H1 (cell line): ENCODE results near the gene RAD51B. TPM values are rescaled to one million over a fixed set of nuclear protein-coding genes. Genes with fewer than 3 reads are reported as not detected.
A peak's percentile ranks its signal among the peaks of the same experiment; 100 is the strongest.

Source experiments
- CTCF ChIA-PET: fragments of 300-600 bp; sonication (Branson Sonifier 250); formaldehyde crosslinking; loops from one replicate; lab custom pipeline; 2021; ENCODE audit not compliant: partially characterized antibody; lab: Charles Lee
- POLR2A ChIA-PET: fragments of 300-600 bp; sonication (Branson Sonifier 250); formaldehyde crosslinking; loops from one replicate; lab custom pipeline; 2021; ENCODE audit warnings: inconsistent platforms; ENCODE audit not compliant: partially characterized antibody; lab: Charles Lee
- DNase-seq, 2 experiments: peaks; one replicate each; pipeline versions ENCODE4 v3.0.0 to v3.0.0-alpha.2; 2010 to 2022; ENCODE audit warnings: low spot score in 2 of 2, low read depth in 1 of 2, mixed read lengths in 1 of 2
- FAIRE-seq: peaks from 2 replicates; lab custom pipeline; 2011; peaks lifted over from hg19 to GRCh38; lab: Jason Lieb, UNC
- H2AFZ ChIP-seq: 2 replicates; pipeline ENCODE4 v1.8.1; 2012; ENCODE audit warnings: low read length, inconsistent platforms
- H2AK5ac ChIP-seq: 2 replicates; pipeline ENCODE4 v1.6.1; 2013; ENCODE audit warnings: low read depth, low read length
- H2BK120ac ChIP-seq: replicated peaks from 2 replicates; pipeline ENCODE3; 2013; ENCODE audit warnings: low read depth, low read length, inconsistent platforms
- H2BK12ac ChIP-seq: 2 replicates; pipeline ENCODE4 v1.6.1; 2013; ENCODE audit warnings: low read depth, low read length
- H2BK15ac ChIP-seq: 2 replicates; pipeline ENCODE4 v1.6.1; 2013; ENCODE audit warnings: low read length
- H2BK20ac ChIP-seq: 2 replicates; pipeline ENCODE4 v1.6.1; 2013; ENCODE audit warnings: low read length
- H2BK5ac ChIP-seq: 2 replicates; pipeline ENCODE4 v1.6.1; 2013; ENCODE audit warnings: low read depth, low read length
- H3K14ac ChIP-seq: 2 replicates; pipeline ENCODE4 v1.6.1; 2013; ENCODE audit warnings: inconsistent platforms; ENCODE audit not compliant: insufficient read length
- H3K18ac ChIP-seq: 2 replicates; pipeline ENCODE4 v1.6.1; 2013; ENCODE audit warnings: low read length; ENCODE audit errors: extremely low read depth
- H3K23ac ChIP-seq: 2 replicates; pipeline ENCODE4 v1.6.1; 2013; ENCODE audit warnings: inconsistent platforms; ENCODE audit not compliant: insufficient read length
- H3K23me2 ChIP-seq: 2 replicates; pipeline ENCODE4 v1.6.1; 2013; ENCODE audit warnings: low read depth, low read length
- H3K27ac ChIP-seq: 2 replicates; pipeline ENCODE4 v1.6.1; 2011; ENCODE audit warnings: low read depth, low read length, inconsistent platforms
- H3K27me3 ChIP-seq, 4 experiments: replicated peaks in 1 of 4; 1 replicate in 1 of 4; 2 replicates in 3 of 4; pipeline versions ENCODE4 v1.6.1 to v1.8.1; 2011 to 2013; ENCODE audit warnings: low read length in 3 of 4, mild to moderate bottlenecking in 3 of 4, inconsistent platforms in 2 of 4, mixed read lengths in 2 of 4, moderate library complexity in 1 of 4; ENCODE audit not compliant: control insufficient read depth in 3 of 4, insufficient read depth in 3 of 4; ENCODE audit errors: extremely low read depth in 1 of 4
- H3K36me3 ChIP-seq, 4 experiments: 2 replicates each; pipeline versions ENCODE4 v1.6.1 to v1.8.1; 2011 to 2013; ENCODE audit warnings: mild to moderate bottlenecking in 4 of 4, low read length in 3 of 4, moderate library complexity in 2 of 4, control low read depth in 1 of 4, inconsistent platforms in 1 of 4; ENCODE audit not compliant: insufficient read depth in 4 of 4, control insufficient read depth in 2 of 4
- H3K4ac ChIP-seq: replicated peaks from 2 replicates; pipeline ENCODE3; 2013; ENCODE audit warnings: low read length, low read depth, mixed read lengths, inconsistent platforms; ENCODE audit not compliant: insufficient read length
- H3K4me1 ChIP-seq, 4 experiments: replicated peaks in 1 of 4; 1 replicate in 1 of 4; 2 replicates in 3 of 4; pipeline versions ENCODE4 v1.6.1 to v1.8.1; 2011 to 2013; ENCODE audit warnings: low read length in 3 of 4, inconsistent platforms in 2 of 4, mixed read lengths in 1 of 4; ENCODE audit not compliant: insufficient read depth in 4 of 4, control insufficient read depth in 3 of 4
- H3K4me2 ChIP-seq, 2 experiments: 2 replicates each; pipeline versions ENCODE4 v1.6.1 to v1.8.1; 2011 to 2013; ENCODE audit warnings: low read depth in 2 of 2, low read length in 2 of 2, control low read depth in 1 of 2, inconsistent platforms in 1 of 2, mild to moderate bottlenecking in 1 of 2; ENCODE audit not compliant: insufficient read depth in 1 of 2
- H3K4me3 ChIP-seq, 4 experiments: fragments of 200-600, 300-600 bp in 1 of 4; sonication (generic), shearing (Covaris generic), sonication (Bioruptor Twin) in 1 of 4; 2 replicates each; pipeline versions ENCODE4 v1.5.1 to v1.8.1; 2011 to 2016; ENCODE audit warnings: low read length in 4 of 4, low read depth in 3 of 4, control low read depth in 2 of 4, inconsistent platforms in 2 of 4, mild to moderate bottlenecking in 2 of 4, mixed read lengths in 1 of 4, moderate library complexity in 1 of 4; ENCODE audit not compliant: insufficient read depth in 2 of 4; ENCODE audit errors: extremely low read depth in 1 of 4
- H3K56ac ChIP-seq: replicated peaks from 2 replicates; pipeline ENCODE3; 2013; ENCODE audit warnings: low read depth, mild to moderate bottlenecking, mixed read lengths, low read length, inconsistent platforms; ENCODE audit not compliant: insufficient read length
- H3K79me1 ChIP-seq: 2 replicates; pipeline ENCODE4 v1.6.1; 2013; ENCODE audit warnings: low read depth, low read length, control low read depth
- H3K79me2 ChIP-seq, 2 experiments: 2 replicates each; pipeline versions ENCODE4 v1.6.1 to v1.8.1; 2012 to 2013; ENCODE audit warnings: low read length in 2 of 2, mild to moderate bottlenecking in 2 of 2, inconsistent platforms in 1 of 2; ENCODE audit not compliant: insufficient read depth in 2 of 2, control insufficient read depth in 1 of 2
- H3K9ac ChIP-seq, 4 experiments: replicated peaks in 1 of 4; 1 replicate in 1 of 4; 2 replicates in 3 of 4; pipeline versions ENCODE4 v1.6.1 to v1.8.1; 2011 to 2013; ENCODE audit warnings: low read depth in 3 of 4, low read length in 3 of 4, control low read depth in 2 of 4, mild to moderate bottlenecking in 2 of 4, moderate library complexity in 2 of 4, inconsistent platforms in 1 of 4; ENCODE audit errors: extremely low read depth in 1 of 4
- H3K9me3 ChIP-seq, 2 experiments: 2 replicates each; pipeline versions ENCODE4 v1.6.1 to v1.8.1; 2012 to 2013; ENCODE audit warnings: mild to moderate bottlenecking in 2 of 2, moderate library complexity in 2 of 2, control low read depth in 1 of 2, inconsistent platforms in 1 of 2, low read depth in 1 of 2, low read length in 1 of 2, mixed read lengths in 1 of 2; ENCODE audit not compliant: insufficient read depth in 2 of 2
- H4K20me1 ChIP-seq, 2 experiments: replicated peaks in 1 of 2; 2 replicates each; pipeline versions ENCODE3 to v1.8.1; 2011 to 2013; ENCODE audit warnings: inconsistent platforms in 2 of 2, low read length in 2 of 2, mild to moderate bottlenecking in 1 of 2; ENCODE audit not compliant: insufficient read depth in 2 of 2, control insufficient read depth in 1 of 2
- H4K5ac ChIP-seq: 2 replicates; pipeline ENCODE4 v1.6.1; 2013; ENCODE audit warnings: low read length, low read depth, mixed read lengths, inconsistent platforms; ENCODE audit not compliant: insufficient read length
- H4K8ac ChIP-seq: 2 replicates; pipeline ENCODE4 v1.8.0; 2013; ENCODE audit warnings: mild to moderate bottlenecking, moderate library complexity, low read length, inconsistent platforms; ENCODE audit not compliant: insufficient read depth; ENCODE audit errors: extremely low read depth
- H4K91ac ChIP-seq: replicated peaks from 2 replicates; pipeline ENCODE3; 2013; ENCODE audit warnings: low read length, mixed read lengths, inconsistent platforms; ENCODE audit not compliant: insufficient read length
- EP300 ChIP-seq, 2 experiments: IDR thresholded peaks; 1 replicate in 1 of 2; 2 replicates in 1 of 2; pipeline ENCODE4 v1.6.1; 2011 to 2012; ENCODE audit warnings: low read depth in 2 of 2, low read length in 2 of 2, mild to moderate bottlenecking in 2 of 2, borderline replicate concordance in 1 of 2, inconsistent platforms in 1 of 2, moderate library complexity in 1 of 2
- ZNF274 ChIP-seq: IDR thresholded peaks from 2 replicates; pipeline ENCODE4 v1.7.0; 2012; ENCODE audit warnings: low read length, borderline replicate concordance; ENCODE audit errors: extremely low read depth
- WGBS, 2 experiments: shearing (Covaris generic) in 1 of 2; methylation state at CpG; one replicate each; pipeline versions ENCODE4 v1.1.6 to v1.1.7; 2013 to 2015; ENCODE audit warnings: low lambda C conversion rate in 2 of 2, mixed read lengths in 2 of 2, inconsistent platforms in 1 of 2, low coverage in 1 of 2, missing lambda C conversion rate in 1 of 2; ENCODE audit not compliant: insufficient replicate concordance in 2 of 2, insufficient coverage in 1 of 2, insufficient read length in 1 of 2; ENCODE audit errors: extremely low coverage in 1 of 2, missing lambda C conversion rate in 1 of 2; 5-methylcytosine and 5-hydroxymethylcytosine counted together
- polyA plus RNA-seq, 7 experiments: library from polyadenylated mRNA; depleted of rRNA in 3 of 7; stranded (reverse) in 5 of 7; unstranded in 2 of 7; fragments of >200 nt in 5 of 7; fragments of 200-250 nt in 2 of 7; gene quantifications; 1 replicate in 5 of 7; 2 replicates in 1 of 7; 4 replicates in 1 of 7; pipeline versions ENCODE4 v1.2.1 to v1.2.3, GENCODE V29; 2011 to 2013; ENCODE audit warnings: missing spikeins in 2 of 7, mixed read lengths in 2 of 7
- total RNA-seq: library from RNA; stranded (reverse); fragmentation: NEBNext Ultra II Directional; extraction: Animal tissue kit (Norgen Biotek cat#: 25700); gene quantifications from 2 replicates; pipeline ENCODE4 v1.2.1, GENCODE V29; 2021

RAD51B gene
- total and polyA plus RNA-seq, 2 of the 8 experiments (the other 6 are each of a cell fraction or from before 2014, with no cell fraction given) = 3.9 to 14.9 TPM

DNA sequence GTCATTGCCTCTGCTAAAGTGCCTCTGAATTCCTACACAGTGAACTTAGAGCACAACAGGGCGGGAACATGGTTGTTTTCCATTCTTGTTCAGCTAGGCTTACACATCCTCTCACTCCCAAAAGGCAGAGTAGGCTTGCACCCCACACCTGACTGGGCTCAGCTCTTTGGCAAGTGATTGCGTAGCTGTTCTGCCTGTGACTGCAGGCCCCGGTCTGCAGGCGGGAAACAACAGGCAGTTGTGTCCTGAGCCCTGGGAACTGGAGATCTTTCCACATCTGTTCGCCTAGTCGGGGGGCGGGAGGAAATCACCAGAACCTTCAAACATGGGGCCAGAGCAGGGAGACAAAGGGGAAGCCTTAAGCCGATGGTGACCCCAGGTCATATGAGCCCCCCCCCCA lies 698.6 kb downstream of the RAD51B start:
- H3K27ac ChIP-seq = no peak overlapping the region

More for the DNA sequence above, 698.6 kb downstream of the RAD51B start:
- no peak overlapping the region; the same call in 1 of the 2 replicates for H2BK12ac ChIP-seq
- H3K4me1 ChIP-seq = peaks cover 1 to 10% (median 6%) of the 10 kb centered on the region in 4 experiments; a peak in 6 of 7 replicates
- peak overlapping the region; percentile 16 for H4K91ac ChIP-seq
- FAIRE-seq = no peak
- H3K36me3 ChIP-seq = no peaks in the 10 kb centered on the region
- H3K23ac ChIP-seq = no peak overlapping the region
- no peak overlapping the region for H3K9ac ChIP-seq
- no peak overlapping the region; the same call in 1 of the 2 replicates for H2BK5ac ChIP-seq
- H2BK20ac ChIP-seq = no peak overlapping the region
- no peak overlapping the region for H2AK5ac ChIP-seq
- no peaks in the 10 kb centered on the region for H3K23me2 ChIP-seq
- H3K79me1 ChIP-seq = no peaks in the 10 kb centered on the region
- H3K4me2 ChIP-seq = no peak overlapping the region
- TF ChIP-seq EP300 (IDR thresholded peaks at IDR 0.05; ENCODE audit: borderline replicate concordance in 1 of 2, low read depth in 2 of 2, low read length in 2 of 2) (no peak), ZNF274 (no peak)
- no peak overlapping the region for H3K18ac ChIP-seq
- ChIA-PET CTCF (interaction anchor here (0.6 to 1.7 kb wide), 9 partner anchors 9 to 299 kb away, joined by 3 to 6 read pairs (median 3); no protein-coding TSS in a partner anchor), POLR2A (no interaction called here)
- no peaks in the 10 kb centered on the region for H3K79me2 ChIP-seq
- 93% methylated on average over 7 of the region's 8 CpGs; no CpG with 5 or more reads in 1 of the 2 experiments for WGBS, 2 experiments
- no peak overlapping the region for H3K56ac ChIP-seq
- H3K9me3 ChIP-seq = no peaks in the 10 kb centered on the region; a peak in 1 of 4 replicates
- DNase-seq = no peak
- no peak overlapping the region for H3K4ac ChIP-seq
- H4K20me1 ChIP-seq = no peaks in the 10 kb centered on the region
- H4K8ac ChIP-seq = no peak overlapping the region
- H2BK15ac ChIP-seq = no peak overlapping the region
- no peak overlapping the region for H3K14ac ChIP-seq
- H3K27me3 ChIP-seq = no peaks in the 10 kb centered on the region
- H4K5ac ChIP-seq = no peak overlapping the region
- no peak overlapping the region for H2BK120ac ChIP-seq
- no peak overlapping the region for H3K4me3 ChIP-seq
- no peak overlapping the region for H2AFZ ChIP-seq
